Subcutaneous abdominal adipose tissue (tissue), 5 donors: ENCODE results near the gene EWSR1.

Source experiments
- H3K27ac ChIP-seq: one replicate; pipeline ENCODE4 v1.7.0; 2013; ENCODE audit warnings: low read depth, mild to moderate bottlenecking, inconsistent platforms, low read length, moderate library complexity
- H3K27me3 ChIP-seq, 5 donors: one replicate each; pipeline ENCODE4 v1.7.0; 2013; ENCODE audit warnings: low read length in 5 of 5, inconsistent platforms in 1 of 5; ENCODE audit not compliant: control insufficient read depth in 5 of 5, insufficient read depth in 4 of 5
- H3K36me3 ChIP-seq, 5 donors: one replicate each; pipeline ENCODE4 v1.7.0; 2013; ENCODE audit warnings: low read length in 5 of 5; ENCODE audit not compliant: control insufficient read depth in 5 of 5, insufficient read depth in 5 of 5
- H3K4me1 ChIP-seq, 5 donors: one replicate each; pipeline ENCODE4 v1.7.0; 2013; ENCODE audit warnings: low read length in 5 of 5, mild to moderate bottlenecking in 3 of 5, moderate library complexity in 1 of 5; ENCODE audit not compliant: control insufficient read depth in 5 of 5, insufficient read depth in 5 of 5
- H3K4me3 ChIP-seq, 5 donors: one replicate each; pipeline ENCODE4 v1.7.0; 2013; ENCODE audit warnings: low read length in 5 of 5, low read depth in 1 of 5
- H3K9ac ChIP-seq, 5 donors: one replicate each; pipeline ENCODE4 v1.7.0; 2013; ENCODE audit warnings: low read length in 5 of 5, mild to moderate bottlenecking in 4 of 5, moderate library complexity in 3 of 5
- H3K9me3 ChIP-seq, 5 donors: one replicate each; pipeline ENCODE4 v1.7.0; 2013; ENCODE audit warnings: low read length in 5 of 5; ENCODE audit not compliant: control insufficient read depth in 5 of 5
- donor health status: healthy.
- donor health status: healthy.
- donor health status: healthy.
- donor health status: healthy.
- donor health status: healthy.

EWSR1 gene

DNA sequence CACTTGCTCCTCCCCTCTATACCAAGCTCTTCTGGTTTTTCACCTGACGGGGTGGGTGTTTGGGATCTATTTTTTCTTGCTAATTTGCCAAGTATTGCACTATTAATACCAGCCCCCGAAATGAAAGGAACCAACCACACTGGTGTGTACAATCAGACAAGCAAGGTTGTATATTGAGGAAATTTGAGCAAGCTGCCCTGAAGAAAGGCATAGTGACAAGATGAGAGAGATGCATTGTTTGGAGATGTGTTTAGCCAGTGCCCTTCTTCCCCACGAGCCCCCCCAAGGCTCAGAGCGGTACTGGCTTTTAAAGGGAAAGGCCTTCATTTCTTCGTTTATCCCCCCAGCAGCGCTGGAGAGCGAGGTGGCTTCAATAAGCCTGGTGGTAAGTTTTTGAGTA, 23.1 kb downstream of the EWSR1 start:
- Histone ChIP-seq H3K36me3 (peaks cover 45 to 98% (median 90%) of the 10 kb centered on the region in 5 donors), H3K27ac (no peak overlapping the region), H3K4me1 (peaks cover 0 to 6% (median 0%) of the 10 kb centered on the region in 5 donors), H3K9ac (no peak overlapping the region), H3K27me3 (no peaks in the 10 kb centered on the region), H3K4me3 (no peak overlapping the region), H3K9me3 (no peaks in the 10 kb centered on the region)

DNA sequence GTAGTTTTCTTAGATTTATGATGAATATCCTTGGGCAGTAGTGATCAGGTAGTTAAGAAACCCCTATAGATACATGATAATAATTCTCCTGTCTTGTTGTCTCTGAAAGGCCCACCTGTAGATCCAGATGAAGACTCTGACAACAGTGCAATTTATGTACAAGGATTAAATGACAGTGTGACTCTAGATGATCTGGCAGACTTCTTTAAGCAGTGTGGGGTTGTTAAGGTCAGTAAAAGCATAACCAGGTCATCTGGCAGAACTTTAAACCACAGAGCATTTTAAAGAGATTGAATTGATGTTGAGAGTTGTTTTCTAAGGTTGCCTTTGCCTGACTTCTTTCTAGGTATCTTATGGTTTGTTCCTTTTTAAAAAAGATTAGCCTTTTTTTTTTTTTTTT, 24.3 kb downstream of the EWSR1 start:
- peaks cover 48 to 100% (median 92%) of the 10 kb centered on the region in 5 donors for H3K36me3 ChIP-seq
- no peaks in the 10 kb centered on the region for H3K9me3 ChIP-seq
- H3K4me3 ChIP-seq: no peak overlapping the region
- H3K4me1 ChIP-seq: peaks cover 0 to 6% (median 0%) of the 10 kb centered on the region in 5 donors
- H3K27ac ChIP-seq: no peak overlapping the region
- no peak overlapping the region for H3K9ac ChIP-seq
- no peaks in the 10 kb centered on the region for H3K27me3 ChIP-seq

DNA sequence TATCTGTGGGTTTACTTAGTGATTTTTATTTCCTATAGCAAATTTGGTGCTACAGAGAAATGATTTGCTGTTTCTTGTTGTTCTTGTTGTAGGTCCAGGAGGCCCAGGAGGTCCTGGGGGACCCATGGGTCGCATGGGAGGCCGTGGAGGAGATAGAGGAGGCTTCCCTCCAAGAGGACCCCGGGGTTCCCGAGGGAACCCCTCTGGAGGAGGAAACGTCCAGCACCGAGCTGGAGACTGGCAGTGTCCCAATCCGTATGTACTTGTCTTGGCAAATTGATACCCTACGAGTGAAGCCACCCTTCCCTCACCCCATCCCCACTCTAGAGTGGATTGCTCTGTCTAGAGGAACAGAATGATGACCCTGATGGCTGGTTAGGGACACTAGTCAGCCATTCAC, 30.6 kb downstream of the EWSR1 start:
- Histone ChIP-seq H3K4me1 (peaks cover 0 to 18% (median 14%) of the 10 kb centered on the region in 5 donors), H3K36me3 (peaks cover 8 to 80% (median 67%) of the 10 kb centered on the region in 5 donors), H3K9ac (no peak overlapping the region), H3K4me3 (no peak overlapping the region), H3K27ac (no peak overlapping the region), H3K9me3 (no peaks in the 10 kb centered on the region), H3K27me3 (no peaks in the 10 kb centered on the region)

DNA sequence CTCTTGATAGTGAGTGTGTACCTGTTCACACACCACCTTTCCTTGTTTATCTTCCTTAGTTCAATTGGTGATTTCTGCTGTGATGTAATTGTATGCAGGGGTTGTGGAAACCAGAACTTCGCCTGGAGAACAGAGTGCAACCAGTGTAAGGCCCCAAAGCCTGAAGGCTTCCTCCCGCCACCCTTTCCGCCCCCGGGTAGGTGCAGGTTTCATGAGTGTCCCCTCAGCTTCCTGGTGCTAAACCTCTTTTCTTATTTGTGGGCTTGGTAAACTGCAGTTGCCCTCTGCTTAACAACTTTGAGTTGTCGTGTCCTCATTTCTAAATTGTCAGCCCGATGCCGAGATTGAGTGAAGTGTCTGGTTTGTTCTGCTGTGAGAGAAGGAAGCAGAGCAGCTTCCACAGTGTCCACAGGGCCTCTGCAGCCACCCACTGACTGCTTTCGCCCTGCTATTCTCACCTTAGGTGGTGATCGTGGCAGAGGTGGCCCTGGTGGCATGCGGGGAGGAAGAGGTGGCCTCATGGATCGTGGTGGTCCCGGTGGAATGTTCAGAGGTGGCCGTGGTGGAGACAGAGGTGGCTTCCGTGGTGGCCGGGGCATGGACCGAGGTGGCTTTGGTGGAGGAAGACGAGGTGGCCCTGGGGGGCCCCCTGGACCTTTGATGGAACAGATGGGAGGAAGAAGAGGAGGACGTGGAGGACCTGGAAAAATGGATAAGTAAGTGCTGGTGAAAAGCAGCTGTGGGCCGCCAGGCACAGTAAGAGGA, 31.2 kb downstream of the EWSR1 start:
- Histone ChIP-seq H3K27me3 (no peaks in the 10 kb centered on the region), H3K9me3 (no peaks in the 10 kb centered on the region), H3K36me3 (peaks cover 8 to 74% (median 62%) of the 10 kb centered on the region in 5 donors)

DNA sequence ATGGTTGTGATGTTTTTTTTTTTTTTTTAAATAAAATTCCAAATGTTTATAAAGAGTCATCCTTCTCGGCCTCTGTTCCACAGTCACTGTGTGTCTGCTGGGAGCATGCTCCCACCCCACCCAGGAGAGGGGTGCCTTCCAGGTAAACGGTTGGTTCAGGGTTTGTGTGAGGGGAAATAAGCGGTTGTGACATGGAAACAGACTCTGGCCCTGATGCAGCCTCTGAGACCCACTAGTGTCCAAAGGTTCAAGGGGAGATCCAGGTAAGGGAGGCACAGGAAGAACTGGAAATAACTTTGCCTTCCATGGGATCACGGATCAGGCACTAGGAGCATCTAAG, 32.4 kb downstream of the EWSR1 start:
- H3K27ac ChIP-seq: no peak overlapping the region
- peaks cover 0 to 18% (median 14%) of the 10 kb centered on the region in 5 donors for H3K4me1 ChIP-seq
- H3K36me3 ChIP-seq: peaks cover 6 to 63% (median 56%) of the 10 kb centered on the region in 5 donors
- no peak overlapping the region for H3K4me3 ChIP-seq
- H3K9me3 ChIP-seq: no peaks in the 10 kb centered on the region
- H3K9ac ChIP-seq: no peak overlapping the region
- H3K27me3 ChIP-seq: no peaks in the 10 kb centered on the region

More for the DNA sequence above, 31.2 kb downstream of the EWSR1 start:
- H3K4me3 ChIP-seq: no peak overlapping the region
- no peak overlapping the region for H3K27ac ChIP-seq
- no peak overlapping the region for H3K9ac ChIP-seq
- H3K4me1 ChIP-seq: peaks cover 0 to 18% (median 14%) of the 10 kb centered on the region in 5 donors

DNA sequence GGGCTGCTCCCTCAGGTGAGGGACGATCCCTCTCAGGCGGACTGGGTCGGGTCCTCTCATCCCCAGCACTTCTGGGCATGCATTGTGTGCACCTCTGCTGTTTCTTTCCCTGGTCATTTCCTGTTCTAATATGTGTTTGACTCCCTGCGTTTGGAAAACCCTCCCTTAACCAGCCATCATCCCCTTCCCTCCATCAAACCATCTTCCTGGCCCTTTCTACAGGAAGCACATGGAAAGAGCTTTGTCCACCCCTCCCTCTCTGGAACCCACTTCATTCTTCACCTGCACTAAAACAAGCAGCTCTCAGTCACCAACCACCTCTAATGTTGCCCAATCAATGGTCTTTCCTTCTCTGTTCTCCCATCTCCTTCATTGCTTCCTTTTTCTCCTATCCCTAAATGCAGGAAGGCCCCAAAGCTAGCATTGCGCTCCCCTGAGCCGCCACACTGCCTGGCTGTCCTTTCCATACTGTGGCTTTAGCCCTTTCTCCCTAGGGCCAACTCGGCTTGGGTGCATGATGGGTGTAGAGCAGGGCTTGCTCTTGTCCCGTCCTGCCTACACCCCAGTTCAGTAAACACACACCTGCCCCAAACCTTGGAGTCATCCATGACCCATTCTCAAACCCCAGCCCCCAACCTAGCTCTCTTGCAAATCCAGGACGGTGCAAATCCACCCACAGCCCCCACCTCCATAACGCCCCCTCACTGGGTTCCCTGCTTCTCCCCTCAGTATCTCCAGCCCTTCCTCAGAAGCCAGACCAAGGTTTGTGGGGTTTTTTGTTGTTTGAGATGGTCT, 32.9 kb downstream of the EWSR1 start:
- Histone ChIP-seq H3K9me3 (no peaks in the 10 kb centered on the region), H3K4me3 (no peak overlapping the region), H3K9ac (no peak overlapping the region), H3K36me3 (peaks cover 4 to 57% (median 50%) of the 10 kb centered on the region in 5 donors), H3K27ac (no peak overlapping the region), H3K27me3 (no peaks in the 10 kb centered on the region), H3K4me1 (peaks cover 2 to 20% (median 17%) of the 10 kb centered on the region in 5 donors)

DNA sequence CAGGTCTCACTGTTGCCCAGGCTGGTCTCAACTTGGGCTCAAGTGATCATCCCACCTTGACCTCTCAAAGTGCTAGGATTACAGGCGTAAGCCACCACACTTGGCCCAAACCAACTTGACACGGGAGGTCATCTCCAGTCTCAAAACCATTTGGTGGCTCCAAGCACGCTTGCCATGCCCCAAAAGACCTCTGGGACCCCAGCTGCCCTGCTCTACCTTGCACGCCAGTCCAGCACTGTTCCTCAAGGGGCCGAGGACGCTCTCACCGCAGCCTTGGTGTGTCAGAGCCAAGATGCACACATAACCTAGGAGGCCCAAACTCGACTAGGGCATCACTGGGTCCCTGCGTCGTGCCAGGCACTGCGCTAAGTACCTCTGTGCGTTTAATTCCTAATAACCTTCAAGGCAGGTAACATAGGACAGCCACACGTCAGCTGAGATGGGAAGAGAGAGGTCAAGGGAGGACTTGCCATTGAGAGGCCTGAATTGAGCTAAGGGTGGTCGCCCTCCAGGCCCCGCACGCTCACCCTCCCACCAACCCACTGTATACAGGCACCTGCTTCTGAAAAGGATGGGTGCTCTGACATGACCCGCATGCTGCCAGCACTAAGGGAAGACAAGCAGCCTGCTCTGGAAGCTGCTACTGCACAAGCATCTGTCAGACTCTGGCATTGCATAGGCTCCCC, 33.8 kb downstream of the EWSR1 start:
- Histone ChIP-seq H3K9me3 (no peaks in the 10 kb centered on the region), H3K4me3 (no peak overlapping the region), H3K9ac (no peak overlapping the region), H3K27ac (no peak overlapping the region), H3K27me3 (no peaks in the 10 kb centered on the region), H3K36me3 (peaks cover 0 to 49% (median 41%) of the 10 kb centered on the region in 5 donors), H3K4me1 (peaks cover 2 to 27% (median 22%) of the 10 kb centered on the region in 5 donors)

DNA sequence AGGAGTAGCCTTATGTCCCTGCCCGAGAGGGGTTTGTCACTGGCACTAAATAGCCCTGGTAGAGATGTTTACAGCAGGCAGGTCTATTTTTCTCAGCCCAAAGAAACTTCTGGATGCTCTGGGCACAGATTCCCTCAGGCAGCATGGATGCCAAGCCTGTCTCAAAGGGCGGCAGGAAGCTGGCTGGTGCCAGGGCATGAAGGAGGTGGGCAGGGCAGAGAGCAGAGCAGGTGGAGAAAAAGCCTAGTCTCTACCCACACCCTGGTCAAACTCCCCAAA, 34.3 kb downstream of the EWSR1 start:
- no peaks in the 10 kb centered on the region for H3K9me3 ChIP-seq
- peaks cover 0 to 44% (median 37%) of the 10 kb centered on the region in 5 donors for H3K36me3 ChIP-seq
- no peak overlapping the region for H3K9ac ChIP-seq
- no peaks in the 10 kb centered on the region for H3K27me3 ChIP-seq
- H3K4me1 ChIP-seq: peaks cover 2 to 28% (median 24%) of the 10 kb centered on the region in 5 donors
- no peak overlapping the region for H3K4me3 ChIP-seq
- no peak overlapping the region for H3K27ac ChIP-seq

DNA sequence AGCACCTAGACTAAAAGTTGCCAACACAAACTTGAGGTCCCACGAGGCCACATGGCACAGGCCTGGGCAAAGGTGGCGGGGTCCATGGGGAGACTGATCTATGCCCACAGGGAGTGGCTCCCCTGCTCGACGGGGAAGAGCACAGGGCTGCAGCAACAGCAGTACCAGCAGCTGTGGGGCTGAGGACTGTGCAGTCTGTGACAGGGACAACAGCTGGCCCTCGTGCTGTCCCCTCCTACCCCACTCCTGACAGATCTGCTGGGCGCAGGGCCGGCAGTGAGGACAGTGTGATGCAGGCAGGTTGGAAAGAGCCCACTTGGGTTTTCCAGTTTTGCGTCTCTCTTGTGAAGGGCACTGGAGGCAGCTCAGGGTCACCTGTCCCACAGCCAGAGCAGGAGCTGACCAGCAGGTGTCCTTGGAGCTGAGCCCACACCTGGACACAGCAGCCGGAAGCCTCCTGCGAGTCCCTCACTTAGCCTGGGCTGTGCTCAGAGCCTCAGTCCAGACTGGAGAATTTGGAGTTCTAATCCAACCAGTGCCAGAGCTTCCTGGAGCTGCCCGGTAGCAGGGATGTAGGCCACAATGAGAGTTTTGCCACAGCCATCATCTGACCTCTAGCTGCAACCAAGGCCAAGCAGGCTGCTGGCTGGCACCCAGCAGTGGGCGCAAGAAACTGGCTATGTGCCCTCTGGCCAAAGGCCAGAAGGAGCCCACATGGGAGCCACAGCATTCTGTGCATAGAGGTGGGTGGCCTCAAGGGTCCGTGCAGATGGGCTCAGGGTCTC, 34.8 kb downstream of the EWSR1 start:
- H3K27me3 ChIP-seq: no peaks in the 10 kb centered on the region
- no peak overlapping the region for H3K27ac ChIP-seq
- H3K9me3 ChIP-seq: no peaks in the 10 kb centered on the region
- H3K4me1 ChIP-seq: peaks cover 2 to 33% (median 29%) of the 10 kb centered on the region in 5 donors
- peak overlapping the region in 1 of 5 donors; percentile 25 for H3K9ac ChIP-seq
- H3K4me3 ChIP-seq: no peak overlapping the region
- H3K36me3 ChIP-seq: peaks cover 0 to 39% (median 31%) of the 10 kb centered on the region in 5 donors
